ENCODE results near the gene PRDM16.
A peak's percentile ranks its signal among the peaks of the same experiment; 100 is the strongest.

PRDM16 gene

GRCh38 chr1:3033040-3033789 lies 35.8 kb upstream of the PRDM16 start:
- peak; percentile 39 to 50 for DNase-seq

DNA sequence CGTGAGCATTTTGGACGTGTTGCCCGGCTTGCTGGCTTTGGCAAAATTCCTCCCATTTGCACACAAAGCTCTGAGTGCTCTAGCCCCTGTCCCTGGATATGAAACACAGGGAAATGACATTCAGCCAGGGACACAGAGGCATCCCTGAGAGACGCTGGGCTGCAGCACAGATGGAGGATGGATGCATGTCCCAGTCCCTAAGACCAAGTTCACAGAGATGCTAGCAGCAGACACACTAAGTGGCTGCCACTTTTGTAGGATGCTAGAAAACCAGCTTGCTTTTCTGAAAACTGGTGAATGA lies 35.3 kb upstream of the PRDM16 start:
- DNase-seq = no peak

DNA sequence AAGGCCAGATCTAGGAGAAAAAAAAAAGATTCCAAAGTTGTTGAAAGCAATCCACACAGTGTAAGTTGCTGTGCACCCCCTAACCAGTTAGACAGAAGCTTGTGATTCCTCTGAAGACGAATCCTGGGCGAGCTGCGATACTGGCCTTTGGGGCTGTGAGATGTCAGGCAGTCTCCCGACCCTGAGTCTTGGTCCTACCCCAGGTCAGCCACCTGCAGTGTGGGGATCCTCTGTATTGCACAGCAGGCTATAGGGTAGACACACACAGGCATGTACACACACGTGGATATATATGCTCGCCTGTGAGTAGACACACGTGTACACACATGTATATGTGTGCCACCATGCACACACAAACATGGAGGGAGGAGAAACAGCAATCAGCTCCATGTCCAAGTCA lies 34.8 kb upstream of the PRDM16 start:
- no peak for DNase-seq

DNA sequence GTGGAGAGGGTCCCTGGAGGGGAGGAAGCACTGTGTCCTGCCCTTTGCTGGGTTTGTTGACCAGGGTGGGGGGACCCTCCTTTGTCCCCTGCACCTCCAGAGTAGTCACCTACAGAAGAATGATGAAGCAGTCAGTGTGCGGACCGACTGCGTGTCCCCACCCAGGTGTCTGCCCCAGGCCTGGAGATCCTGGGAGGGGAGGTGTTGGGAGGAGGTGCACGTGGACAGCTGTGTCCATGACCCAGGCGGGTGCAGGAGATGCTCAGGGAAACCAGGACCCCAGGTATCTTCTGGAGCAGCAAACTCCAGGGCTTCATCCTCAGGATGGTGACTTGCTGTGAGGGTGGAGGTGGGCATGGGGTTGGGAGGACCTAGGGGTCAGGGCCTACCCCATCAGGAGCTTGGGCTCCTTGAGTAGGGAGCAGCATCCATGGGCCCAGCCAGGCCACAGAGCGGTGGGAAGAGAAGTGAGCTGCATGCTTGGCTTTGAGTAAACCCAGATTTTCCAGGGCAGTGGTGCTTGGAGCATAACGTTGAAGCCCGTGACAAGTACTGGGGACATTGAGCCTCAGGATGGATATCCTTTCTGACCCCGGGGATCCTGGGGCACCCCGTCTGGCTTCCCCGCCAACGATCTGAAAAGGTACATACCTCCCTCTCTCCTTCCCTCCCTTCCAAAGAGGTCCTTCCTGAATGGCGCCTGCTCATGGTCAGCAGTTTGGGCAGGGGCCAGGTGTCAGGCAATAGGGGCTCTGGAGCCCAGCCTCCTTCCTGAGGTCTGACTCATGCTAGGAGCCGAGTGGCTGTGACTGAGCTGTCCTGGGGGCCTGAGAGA lies 34.1 kb upstream of the PRDM16 start:
- no peak for DNase-seq

DNA sequence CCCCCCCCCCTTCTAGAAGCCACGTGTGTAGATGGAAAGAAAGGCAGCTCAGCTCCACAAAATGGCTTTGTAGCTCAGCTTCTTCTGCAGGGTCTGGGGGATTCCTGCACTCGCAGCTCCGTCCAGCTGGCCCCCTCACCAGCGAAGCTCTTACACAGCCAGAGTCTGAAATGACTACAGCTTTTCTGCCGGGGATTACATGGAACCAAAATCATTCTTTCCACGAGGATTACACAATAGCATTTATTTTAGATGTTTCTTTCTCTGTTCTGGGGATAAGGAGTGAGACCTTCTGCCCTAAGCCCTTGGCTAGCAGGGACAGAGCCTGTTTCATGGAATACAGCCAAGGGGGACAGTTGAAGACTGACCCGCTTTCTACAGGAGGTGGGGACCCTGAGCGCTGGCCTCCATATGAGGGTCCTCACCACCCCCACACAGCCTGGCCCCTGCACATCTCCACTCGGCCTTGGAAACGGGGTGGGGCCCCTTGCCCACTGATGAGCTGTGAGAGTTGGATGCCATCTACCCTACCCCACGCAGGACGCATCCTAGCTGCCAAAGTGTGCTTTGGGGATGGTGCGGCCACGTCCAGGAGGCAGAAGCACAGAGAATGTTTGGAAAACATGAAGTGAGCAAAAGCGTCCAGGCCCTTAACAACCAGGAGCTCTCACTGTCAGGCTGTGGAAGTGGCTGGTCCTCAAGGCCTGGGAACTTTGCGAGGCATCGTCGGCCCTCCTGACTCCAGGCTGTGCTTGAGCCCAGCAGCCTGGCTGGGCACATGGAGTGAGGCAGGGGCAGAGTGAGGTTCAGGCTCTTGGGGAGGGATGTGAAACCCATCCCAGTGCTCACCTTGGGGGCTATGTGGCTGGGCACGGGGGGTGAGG lies 33.2 kb upstream of the PRDM16 start:
- DNase-seq = no peak

DNA sequence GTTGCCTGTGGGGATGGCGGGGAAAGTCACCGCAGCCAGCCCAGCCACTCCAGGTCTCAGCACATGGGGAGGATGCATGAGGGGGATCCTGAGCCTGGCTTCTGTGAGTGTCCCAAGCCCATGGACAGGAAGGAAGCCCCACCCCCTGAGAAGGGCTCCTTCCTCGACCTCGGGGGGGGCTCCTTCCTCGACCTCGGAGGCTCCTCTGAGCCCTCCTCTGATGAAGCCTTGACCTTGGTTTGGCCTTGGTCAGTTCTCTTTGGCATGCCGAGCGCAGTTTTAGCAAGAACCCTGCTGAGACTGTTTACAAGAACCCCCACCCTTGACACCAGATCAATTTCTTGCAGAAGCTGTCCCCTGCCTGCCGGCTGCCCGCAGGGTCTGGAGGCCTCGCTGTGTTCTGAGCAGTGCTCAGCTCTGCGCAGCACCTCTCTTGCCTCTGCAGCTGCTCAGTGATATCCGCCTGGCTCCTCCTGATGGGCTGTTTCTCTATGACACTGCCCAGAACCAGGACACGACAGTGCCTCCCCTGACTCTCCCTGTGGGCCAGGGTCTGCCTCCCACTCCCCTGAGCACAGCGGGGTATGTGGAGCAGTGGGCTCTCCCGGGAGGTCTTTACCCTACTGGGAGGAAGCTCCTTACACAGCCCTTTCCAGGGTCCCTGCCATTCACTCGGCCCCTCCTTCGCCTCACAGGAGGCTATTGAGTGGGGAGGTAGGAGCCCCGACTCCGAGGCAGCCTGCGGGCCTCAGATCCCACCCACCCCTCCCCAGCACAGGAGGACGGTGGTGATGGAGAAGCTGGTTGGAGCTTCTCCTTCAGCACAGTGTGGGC lies 32.3 kb upstream of the PRDM16 start:
- DNase-seq = no peak

GRCh38 chr1:3037281-3038040 lies 31.5 kb upstream of the PRDM16 start:
- no peak for DNase-seq

GRCh38 chr1:3038113-3038551 lies 30.9 kb upstream of the PRDM16 start:
- DNase-seq = no peak

- no peak for DNase-seq
Measured at GRCh38 chr1:3038571-3039181, 30.3 kb upstream of the PRDM16 start.

GRCh38 chr1:3040004-3040403 lies 29.0 kb upstream of the PRDM16 start:
- no peak for DNase-seq

DNA sequence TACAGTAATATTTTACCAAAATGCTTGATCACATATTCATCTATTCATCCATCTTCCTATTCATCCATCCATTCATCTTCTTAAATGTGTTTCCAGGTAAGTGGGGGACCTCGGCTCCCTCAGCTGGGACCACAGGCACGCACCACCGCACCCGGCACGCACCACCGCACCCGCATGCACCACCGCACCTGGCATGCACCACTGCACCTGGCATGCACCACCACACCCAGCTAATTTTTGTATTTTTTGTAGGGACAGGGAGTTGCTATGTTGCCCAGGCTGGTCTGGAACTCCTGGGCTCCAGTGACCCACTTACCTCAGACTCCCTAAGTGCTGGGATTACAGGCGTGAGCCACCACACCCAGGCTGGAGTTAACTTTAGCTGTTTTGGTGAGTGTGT lies 26.5 kb upstream of the PRDM16 start:
- DNase-seq = no peak

DNA sequence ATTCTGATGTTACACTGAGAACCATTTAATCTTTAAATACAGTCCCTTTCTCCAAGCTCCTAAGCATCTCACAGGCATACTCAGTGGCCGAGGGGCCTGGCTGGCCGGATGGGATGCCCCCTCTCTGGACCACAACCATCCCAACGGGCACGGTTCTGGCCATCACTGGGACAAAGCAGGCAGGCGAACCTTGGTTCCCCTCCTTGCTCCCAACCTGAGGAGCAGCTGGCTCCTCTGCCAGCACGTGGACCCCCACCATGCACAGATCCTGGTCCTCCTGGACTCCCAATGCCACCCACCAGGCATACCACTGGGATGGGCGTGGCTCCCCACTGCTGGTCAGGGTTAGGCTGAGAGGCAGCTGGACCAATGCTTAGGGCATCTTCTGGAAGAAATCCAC lies 19.8 kb upstream of the PRDM16 start:
- DNase-seq = no peak

DNA sequence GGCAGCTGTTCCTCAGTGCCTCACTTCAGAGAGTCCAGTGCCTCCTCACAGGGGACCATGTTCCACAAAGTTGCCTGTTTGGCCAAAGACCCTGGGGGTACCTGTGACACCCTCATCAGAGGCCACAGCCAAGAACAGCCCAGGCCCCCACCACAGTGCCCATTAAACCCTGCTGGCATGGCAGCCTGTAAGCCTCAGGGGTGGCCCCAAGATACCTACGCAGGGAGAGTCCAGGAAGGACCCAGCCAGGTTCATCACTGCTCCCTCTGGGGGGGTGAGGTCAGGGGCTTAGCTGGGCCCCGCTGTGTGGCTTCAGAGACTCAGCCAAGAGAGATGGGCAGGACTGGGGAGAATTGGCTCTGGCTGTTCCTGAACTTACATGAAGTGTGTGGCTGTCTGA lies 19.1 kb upstream of the PRDM16 start:
- no peak for DNase-seq

DNA sequence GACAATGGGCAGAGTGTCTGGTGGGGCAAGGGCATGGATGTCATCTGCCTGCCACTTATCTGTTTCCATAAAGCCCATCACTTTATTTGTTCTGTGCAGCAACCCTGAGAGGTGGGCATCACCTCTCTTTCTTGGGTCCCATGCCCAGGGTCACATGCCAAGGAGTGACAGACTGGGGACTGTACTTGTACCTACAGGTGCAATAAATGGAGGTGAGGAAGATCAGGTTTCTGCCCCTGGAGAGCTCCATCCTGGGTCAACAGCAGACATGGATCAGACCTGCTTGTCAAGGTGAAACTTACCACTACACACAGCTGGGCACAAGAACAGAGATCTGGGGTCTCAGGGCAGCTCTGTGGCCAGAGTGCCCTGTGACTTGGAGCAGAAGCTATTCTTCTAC lies 18.4 kb upstream of the PRDM16 start:
- no peak for DNase-seq

- no peak for DNase-seq
Measured at GRCh38 chr1:3051270-3052268, 17.4 kb upstream of the PRDM16 start.

- no peak for DNase-seq
Measured at GRCh38 chr1:3052501-3052900, 16.5 kb upstream of the PRDM16 start.

GRCh38 chr1:3053366-3053980 lies 15.5 kb upstream of the PRDM16 start:
- no peak for DNase-seq

DNA sequence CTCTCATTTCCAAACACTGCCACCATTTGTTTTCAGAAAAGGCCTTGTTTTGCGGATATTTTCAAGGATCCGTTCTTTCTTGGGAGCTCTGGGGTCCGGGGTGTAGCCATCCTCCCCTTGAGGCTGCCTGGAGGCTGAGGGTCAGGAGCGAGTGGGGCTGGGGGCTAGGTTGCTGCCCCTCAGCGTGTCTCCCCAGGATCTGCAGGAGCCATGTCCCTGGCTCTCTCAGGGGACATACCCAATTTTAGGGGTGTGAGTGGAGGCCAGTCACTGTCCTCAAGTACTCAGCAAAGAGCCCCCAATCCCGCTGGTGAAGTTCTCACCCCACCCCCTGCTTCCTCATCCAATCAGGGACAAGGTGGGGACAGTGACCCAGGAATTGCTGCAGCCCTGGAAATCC lies 15.0 kb upstream of the PRDM16 start:
- no peak for DNase-seq

DNA sequence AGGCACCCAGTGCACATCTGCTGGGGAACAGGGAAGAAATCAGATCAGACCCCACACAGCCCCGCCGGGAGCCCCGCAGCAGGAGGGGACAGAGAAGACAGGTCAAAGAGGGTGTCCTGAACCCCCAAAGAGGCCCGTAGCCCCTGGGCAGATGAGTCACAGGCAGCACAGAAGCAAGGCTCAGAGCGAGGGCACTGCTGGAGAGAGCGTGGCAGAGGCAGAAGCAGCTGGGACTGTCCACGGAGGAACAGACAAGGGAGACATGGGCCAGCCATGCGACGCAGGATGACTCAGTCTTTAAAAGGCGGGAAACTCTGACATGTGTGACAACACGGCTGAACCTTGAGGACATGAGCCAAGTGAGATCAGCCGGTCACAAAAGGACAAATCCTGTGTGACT lies 14.5 kb upstream of the PRDM16 start:
- DNase-seq = no peak

- no peak for DNase-seq
Measured at GRCh38 chr1:3055051-3055450, 14.0 kb upstream of the PRDM16 start.

Data from CD4-positive, alpha-beta T cell treated with Interleukin-1 beta for 1 hour (primary cell).